ENCODE data around the gene ZC3H18. TPM values are rescaled to one million over a fixed set of nuclear protein-coding genes. Genes with fewer than 3 reads are reported as not detected.

ZC3H18 gene
- total and polyA plus RNA-seq, 10 of the 15 experiments (the other 5 are each of a cell fraction or from before 2014, with no cell fraction given): 1.0 to 58.3 (median 22.4) TPM

GRCh38 chr16:88595101-88595500 lies 24.9 kb downstream of the ZC3H18 start (continued):
- TF ChIP-seq FOS (IDR thresholded peaks at IDR 0.05; ENCODE audit: borderline replicate concordance, extremely low read depth, insufficient read length): no peak
- TF ChIP-seq PAX8 (IDR thresholded peaks at IDR 0.05): no peak
- no peak for TF ChIP-seq HCFC1 (IDR thresholded peaks at IDR 0.05; ENCODE audit: low read length)
- no peak for TF ChIP-seq CHD4 (IDR thresholded peaks at IDR 0.05)
- TF ChIP-seq BCL11A (IDR thresholded peaks at IDR 0.05; ENCODE audit: low read depth, low read length): no peak
- TF ChIP-seq MXI1 (IDR thresholded peaks at IDR 0.05; ENCODE audit: low read depth, low read length): no peak

GRCh38 chr16:88595921-88596320 lies 25.7 kb downstream of the ZC3H18 start:
- in situ Hi-C loops (cut with MboI) (no loop called here), intact Hi-C loops (cut with micrococcal nuclease; ENCODE audit: unreplicated experiment) (no loop called here)
- H3K9ac ChIP-seq (ENCODE audit: control insufficient read depth, insufficient read depth, low read length): no peak overlapping the region
- H3K79me2 ChIP-seq (ENCODE audit: control insufficient read depth, insufficient read depth, low read length): peaks cover 15% of the 10 kb centered on the region
- RAD21 ChIA-PET (ENCODE audit: unreplicated experiment): interaction anchor here (0.9 kb wide), 1 partner anchor 26 kb away, joined by 5 read pairs; the partner anchor contains the start of gene ZC3H18
- no TSS peak for BruUV-seq (replicated peaks)
- no peak overlapping the region for H3K27ac ChIP-seq (ENCODE audit: control insufficient read depth, insufficient read depth)
- no peak for DNase-seq (ENCODE audit: low read depth, low spot score)
- no peak for ATAC-seq
- H3K36me3 ChIP-seq (ENCODE audit: control insufficient read depth in 2 of 2, insufficient read depth in 2 of 2, low read length in 1 of 2): peaks cover 18 to 20% of the 10 kb centered on the region in 2 experiments
- peaks cover 4% of the 10 kb centered on the region for H3K4me1 ChIP-seq (ENCODE audit: control insufficient read depth, insufficient read depth, low read length)
- no peak for FAIRE-seq
- no peak overlapping the region for H3K4me2 ChIP-seq (ENCODE audit: control insufficient read depth, insufficient read depth)
- no peak overlapping the region for H3K4me3 ChIP-seq
- TF ChIP-seq ZBTB33 (IDR thresholded peaks at IDR 0.05) (peak; percentile 77; the same call in 1 of the 2 replicates), NKRF (conservative IDR thresholded peaks at IDR 0.05) (no peak)
- no peaks in the 10 kb centered on the region for H4K20me1 ChIP-seq (ENCODE audit: control insufficient read depth, insufficient read depth)
- no peaks in the 10 kb centered on the region for H3K9me3 ChIP-seq (replicated peaks; ENCODE audit: control insufficient read depth, insufficient read depth, low read length)
- no peak overlapping the region for H2AFZ ChIP-seq (ENCODE audit: control insufficient read depth, low read depth, low read length)
- 95% methylated on average over 10 of the region's 10 CpGs for WGBS (ENCODE audit: insufficient coverage, insufficient replicate concordance, low lambda C conversion rate, missing lambda C conversion rate)
- SMC1A ChIA-PET (ENCODE audit: uncharacterized antibody, unreplicated experiment): interaction anchor here (0.9 to 1.5 kb wide), 5 partner anchors 12 to 87 kb away, joined by 3 to 5 read pairs (median 5); partner anchors contain the start of gene ZC3H18
- no peaks in the 10 kb centered on the region for H3K27me3 ChIP-seq (replicated peaks in 1 of 2; ENCODE audit: control insufficient read depth in 2 of 2, insufficient read depth in 2 of 2, low read length in 1 of 2)
- POLR2A ChIA-PET: interaction anchor here (0.7 kb wide), 1 partner anchor 37 kb away, joined by 4 read pairs; no protein-coding TSS in a partner anchor
- CTCF ChIA-PET: interaction anchor here (0.6 to 1.5 kb wide), 3 partner anchors 12 to 46 kb away, joined by 3 to 4 read pairs (median 3); partner anchors contain the start of gene ZC3H18

All from GM12878 (cell line).